ENCODE measurements around the gene AAMP.

DNA sequence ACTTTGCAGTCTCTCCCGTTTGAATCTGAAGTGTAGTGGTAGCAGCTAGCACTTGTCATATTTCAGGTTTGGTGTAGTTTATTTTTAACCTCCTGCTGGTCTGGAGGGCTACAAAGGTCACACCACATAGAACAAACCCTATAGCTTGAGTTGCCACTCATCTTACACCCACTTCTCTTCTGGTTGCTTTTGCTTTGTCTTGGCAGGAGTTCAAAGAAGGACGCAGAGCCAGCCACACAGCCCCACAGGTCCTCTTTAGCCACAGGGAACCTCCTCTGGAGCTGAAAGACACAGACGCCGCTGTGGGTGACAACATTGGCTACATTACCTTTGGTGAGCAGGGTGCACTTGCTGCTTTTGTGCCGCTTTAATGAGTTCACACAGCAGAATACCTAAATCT, 24.7 kb downstream of the AAMP start:
- TF ChIP-seq MYC (IDR thresholded peaks at IDR 0.05; ENCODE audit: low read depth, low read length) (no peak), POLR2A (IDR thresholded peaks at IDR 0.05; ENCODE audit: extremely low read depth, insufficient read length) (no peak)
- TF ChIP-seq, protein P1, sequence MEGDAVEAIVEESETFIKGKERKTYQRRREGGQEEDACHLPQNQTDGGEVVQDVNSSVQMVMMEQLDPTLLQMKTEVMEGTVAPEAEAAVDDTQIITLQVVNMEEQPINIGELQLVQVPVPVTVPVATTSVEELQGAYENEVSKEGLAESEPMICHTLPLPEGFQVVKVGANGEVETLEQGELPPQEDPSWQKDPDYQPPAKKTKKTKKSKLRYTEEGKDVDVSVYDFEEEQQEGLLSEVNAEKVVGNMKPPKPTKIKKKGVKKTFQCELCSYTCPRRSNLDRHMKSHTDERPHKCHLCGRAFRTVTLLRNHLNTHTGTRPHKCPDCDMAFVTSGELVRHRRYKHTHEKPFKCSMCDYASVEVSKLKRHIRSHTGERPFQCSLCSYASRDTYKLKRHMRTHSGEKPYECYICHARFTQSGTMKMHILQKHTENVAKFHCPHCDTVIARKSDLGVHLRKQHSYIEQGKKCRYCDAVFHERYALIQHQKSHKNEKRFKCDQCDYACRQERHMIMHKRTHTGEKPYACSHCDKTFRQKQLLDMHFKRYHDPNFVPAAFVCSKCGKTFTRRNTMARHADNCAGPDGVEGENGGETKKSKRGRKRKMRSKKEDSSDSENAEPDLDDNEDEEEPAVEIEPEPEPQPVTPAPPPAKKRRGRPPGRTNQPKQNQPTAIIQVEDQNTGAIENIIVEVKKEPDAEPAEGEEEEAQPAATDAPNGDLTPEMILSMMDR (IDR thresholded peaks at IDR 0.05; ENCODE audit: low read depth, low read length), result no peak

All from NB4 (cell line).